OCI-LY3 (cell line): ENCODE measurements around the gene BACE2.
A peak's percentile ranks its signal among the peaks of the same experiment; 100 is the strongest.

ENCODE experiments used
- H2AFZ ChIP-seq: fragments of 200-600, 300-600 bp; shearing (Covaris generic); 2 replicates; pipeline ENCODE4 v1.6.0; 2014; ENCODE audit warnings: antibody characterized with exemption, low read depth, low read length
- H3K27ac ChIP-seq: fragments of 200-600, 300-600 bp; sonication (generic); 2 replicates; pipeline ENCODE4 v1.5.1; 2014; ENCODE audit warnings: mild to moderate bottlenecking, low read length, moderate library complexity, mixed read lengths
- H3K27me3 ChIP-seq: fragments of 200-600, 300-600 bp; sonication (generic); 2 replicates; pipeline ENCODE4 v1.6.1; 2014; ENCODE audit warnings: low read depth, low read length, mixed read lengths
- H3K36me3 ChIP-seq: fragments of 200-600, 300-600 bp; sonication (generic); replicated peaks from 2 replicates; pipeline ENCODE3; 2014; ENCODE audit warnings: low read depth, low read length, mixed read lengths
- H3K4me1 ChIP-seq: fragments of 300-600, 200-600 bp; sonication (generic); 2 replicates; pipeline ENCODE4 v1.6.1; 2014; ENCODE audit warnings: low read length, mixed read lengths
- H3K4me2 ChIP-seq: fragments of 200-600, 300-600 bp; sonication (generic); 2 replicates; pipeline ENCODE4 v1.6.1; 2014; ENCODE audit warnings: low read length, mixed read lengths
- H3K4me3 ChIP-seq: fragments of 300-600, 200-600 bp; sonication (generic); 2 replicates; pipeline ENCODE4 v1.5.1; 2014; ENCODE audit warnings: antibody characterized with exemption, mild to moderate bottlenecking, low read length, moderate library complexity
- H3K79me2 ChIP-seq: fragments of 300-600, 200-600 bp; shearing (Covaris generic); 2 replicates; pipeline ENCODE4 v1.6.1; 2014; ENCODE audit warnings: mild to moderate bottlenecking, low read length, mixed read lengths
- H3K9ac ChIP-seq: fragments of 300-600, 200-600 bp; shearing (Covaris generic); 2 replicates; pipeline ENCODE4 v1.6.0; 2014; ENCODE audit warnings: mild to moderate bottlenecking, low read length, moderate library complexity
- H3K9me3 ChIP-seq: fragments of 200-600, 300-600 bp; shearing (Covaris generic); 2 replicates; pipeline ENCODE4 v1.6.1; 2014; ENCODE audit warnings: low read length, mixed read lengths; ENCODE audit not compliant: insufficient read depth
- H4K20me1 ChIP-seq: fragments of 200-600, 300-600 bp; sonication (generic); 2 replicates; pipeline ENCODE4 v1.6.1; 2016; ENCODE audit warnings: low read length, mixed read lengths; ENCODE audit not compliant: insufficient read depth
- CTCF ChIP-seq: fragments of 200-600, 300-600 bp; sonication (generic); IDR thresholded peaks from 2 replicates; pipeline ENCODE4 v1.5.1; 2014; ENCODE audit warnings: antibody characterized with exemption, low read length, low read depth
- EZH2phosphoT487 ChIP-seq: fragments of 200-600 bp; shearing (Covaris generic); IDR thresholded peaks from 2 replicates; pipeline ENCODE4 v1.6.1; 2018; ENCODE audit warnings: antibody characterized with exemption, mixed run types, low read depth

BACE2 gene

GRCh38 chr21:41222247-41223068 lies 54.5 kb downstream of the BACE2 start:
- Histone ChIP-seq H3K27me3 (no peaks in the 10 kb centered on the region), H4K20me1 (no peaks in the 10 kb centered on the region), H3K27ac (no peak overlapping the region), H3K4me3 (no peak overlapping the region), H3K36me3 (no peaks in the 10 kb centered on the region), H3K9me3 (no peaks in the 10 kb centered on the region), H3K4me1 (peaks cover 3% of the 10 kb centered on the region), H2AFZ (no peak overlapping the region), H3K4me2 (no peak overlapping the region), H3K79me2 (no peaks in the 10 kb centered on the region), H3K9ac (no peak overlapping the region)
- no peak for TF ChIP-seq CTCF
- TF ChIP-seq EZH2phosphoT487, result no peak

GRCh38 chr21:41226853-41227252 lies 58.9 kb downstream of the BACE2 start:
- Histone ChIP-seq H3K27ac (no peak overlapping the region), H3K4me3 (no peak overlapping the region), H3K36me3 (no peaks in the 10 kb centered on the region), H2AFZ (no peak overlapping the region), H3K4me2 (no peak overlapping the region), H3K27me3 (peaks cover 23% of the 10 kb centered on the region), H4K20me1 (no peaks in the 10 kb centered on the region), H3K79me2 (no peaks in the 10 kb centered on the region), H3K9ac (no peak overlapping the region), H3K4me1 (peaks cover 47% of the 10 kb centered on the region), H3K9me3 (no peaks in the 10 kb centered on the region)
- TF ChIP-seq CTCF (no peak), EZH2phosphoT487 (no peak)

GRCh38 chr21:41227357-41228005 lies 59.5 kb downstream of the BACE2 start:
- no peak overlapping the region for H3K4me3 ChIP-seq

More at GRCh38 chr21:41227357-41228005, 59.5 kb downstream of the BACE2 start:
- Histone ChIP-seq H3K79me2 (no peaks in the 10 kb centered on the region), H3K36me3 (no peaks in the 10 kb centered on the region), H2AFZ (no peak overlapping the region), H4K20me1 (no peaks in the 10 kb centered on the region), H3K27me3 (peaks cover 25% of the 10 kb centered on the region), H3K4me2 (peak overlapping the region; percentile 30; the same call in 1 of the 2 replicates), H3K9me3 (no peaks in the 10 kb centered on the region), H3K27ac (no peak overlapping the region), H3K9ac (no peak overlapping the region), H3K4me1 (peaks cover 54% of the 10 kb centered on the region)
- no peak for TF ChIP-seq EZH2phosphoT487
- no peak for TF ChIP-seq CTCF
